Left kidney (tissue), 2 donors: Measurements from ENCODE around the gene STC2. TPM values are rescaled to one million over a fixed set of nuclear protein-coding genes. Genes with fewer than 3 reads are reported as not detected.

Source experiments
- DNase-seq: peaks from one replicate; pipeline ENCODE4 v3.0.0-alpha.2; 2013
- polyA plus RNA-seq: library from polyadenylated mRNA; unstranded; fragments of 120-200 nt; gene quantifications from one replicate; pipeline ENCODE4 v1.2.1, GENCODE V29; 2013; ENCODE audit not compliant: insufficient read length

STC2 gene
- polyA plus RNA-seq, 1 donor: 1.8 TPM

GRCh38 chr5:173329491-173330337, 1.5 kb upstream of the STC2 start:
- no peak for DNase-seq

- DNase-seq: no peak
Observed at GRCh38 chr5:173328844-173329490, 753 bp upstream of the STC2 start.

DNA sequence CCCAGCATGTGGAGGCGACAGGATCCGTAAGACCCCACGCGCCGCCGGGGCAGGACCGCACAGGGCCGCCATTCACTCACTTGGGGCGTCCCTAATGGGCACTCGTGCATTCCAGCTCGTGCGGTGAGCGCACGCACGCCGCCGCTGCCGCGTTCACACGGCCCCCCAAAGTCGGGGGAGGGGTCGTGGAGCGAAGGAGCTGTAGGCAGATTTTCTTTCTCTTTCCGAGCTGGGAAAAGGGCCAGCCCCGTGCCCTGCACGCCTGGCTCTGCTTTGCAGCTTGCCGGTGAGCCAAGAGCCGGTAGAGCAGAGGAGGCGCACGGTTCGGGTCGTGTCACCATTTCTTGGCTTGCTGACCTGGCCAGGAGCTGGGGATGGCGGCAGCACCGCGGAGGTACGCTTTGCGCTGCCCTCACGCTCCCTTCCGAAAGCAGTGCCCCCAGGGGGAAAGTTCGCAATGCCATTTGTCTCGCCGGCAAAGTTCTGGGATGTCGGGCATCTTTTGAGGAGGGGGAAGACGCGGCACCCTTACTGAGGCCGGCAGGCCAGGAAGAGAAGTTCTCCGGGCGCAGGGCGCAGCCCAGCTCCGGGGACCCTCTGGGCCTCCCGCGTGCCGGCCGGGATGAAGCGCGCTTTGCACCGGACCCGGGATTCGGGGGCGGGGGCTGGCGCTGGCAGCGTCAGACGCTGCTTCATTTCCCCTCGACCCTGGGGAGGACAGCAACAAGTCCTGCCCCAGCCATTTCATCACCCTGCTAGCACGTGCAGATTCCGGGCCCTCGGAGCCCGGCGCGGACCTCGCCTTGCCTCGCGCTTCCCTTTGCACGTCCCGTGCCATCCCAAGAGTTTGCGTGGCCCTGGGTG, 898 bp downstream of the STC2 start:
- DNase-seq: no peak

DNA sequence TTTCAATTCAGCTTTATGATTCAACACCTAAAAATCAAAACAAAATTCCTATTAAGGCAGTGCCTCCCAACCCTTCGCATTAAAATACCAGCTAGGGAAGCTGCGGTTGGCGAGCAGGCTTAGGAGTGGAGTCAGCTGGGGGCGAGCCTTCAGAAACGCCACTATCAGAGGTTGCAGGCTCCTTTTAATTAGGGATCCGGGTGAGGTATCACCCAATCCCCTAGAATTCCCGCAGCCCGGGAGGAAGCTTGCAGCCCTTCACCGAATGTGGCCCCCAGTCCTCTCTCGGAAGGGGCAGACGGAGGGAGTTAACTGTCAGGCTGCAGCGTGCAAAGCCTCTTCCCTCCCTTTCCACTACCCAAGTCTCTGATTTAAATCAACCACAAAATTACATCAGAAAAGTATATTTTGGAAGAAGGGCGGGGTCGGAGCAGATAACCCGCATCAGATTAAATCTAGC, 1.7 kb downstream of the STC2 start:
- DNase-seq: no peak

- DNase-seq: no peak
Observed at GRCh38 chr5:173325091-173325698, 3.0 kb downstream of the STC2 start.

GRCh38 chr5:173324115-173325001, 3.9 kb downstream of the STC2 start:
- no peak for DNase-seq

DNA sequence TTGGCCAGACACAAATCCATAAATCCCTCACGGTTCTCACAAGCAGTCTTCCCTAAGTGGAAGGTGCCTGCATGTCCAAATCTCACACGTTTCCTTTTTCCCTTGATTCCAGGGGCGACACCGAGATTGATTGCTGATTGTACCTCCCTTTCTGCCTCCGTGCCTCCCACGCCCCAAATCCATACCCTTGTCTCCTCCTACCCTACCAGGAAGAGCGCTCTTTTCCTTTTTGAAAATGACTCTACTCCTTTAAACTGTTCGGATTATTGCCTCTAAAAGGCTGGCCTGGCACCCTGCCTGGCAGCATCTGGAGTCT, 4.5 kb downstream of the STC2 start:
- no peak for DNase-seq

DNA sequence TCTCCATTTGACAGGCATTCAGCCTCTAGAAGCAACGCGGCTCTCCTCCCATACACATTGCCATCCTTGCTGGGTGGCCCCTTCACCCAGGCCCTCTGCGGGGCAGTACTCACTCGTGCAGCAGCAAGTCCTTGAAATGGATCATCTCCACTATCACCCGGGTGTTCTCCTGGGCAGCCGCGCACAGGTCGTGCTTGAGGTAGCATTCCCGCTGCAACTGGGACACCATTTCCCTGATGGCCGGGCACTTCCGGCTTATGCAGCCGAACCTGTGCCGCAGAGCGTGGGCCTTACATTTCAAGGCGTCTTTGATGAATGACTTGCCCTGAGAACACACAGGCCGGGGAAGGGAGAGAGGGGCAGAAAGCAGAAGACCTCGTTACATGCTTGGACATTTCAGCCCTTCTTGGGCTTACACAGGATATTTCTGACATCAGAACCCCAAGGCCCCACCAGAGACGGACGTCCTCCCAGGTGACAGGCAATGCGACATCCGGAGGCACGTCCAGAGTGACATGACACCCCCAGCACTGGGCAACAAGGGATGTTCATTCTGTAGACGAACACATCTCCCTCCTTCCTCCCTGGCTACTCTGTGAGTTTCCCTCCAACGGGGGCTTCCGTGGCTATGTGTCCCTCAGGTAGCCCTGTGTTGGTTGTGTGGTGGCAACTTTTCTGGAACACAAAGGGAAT, 5.0 kb downstream of the STC2 start:
- no peak for DNase-seq

GRCh38 chr5:173321886-173322285, 6.3 kb downstream of the STC2 start:
- DNase-seq: no peak

GRCh38 chr5:173320259-173320658, 8.0 kb downstream of the STC2 start:
- no peak for DNase-seq

GRCh38 chr5:173319646-173320045, 8.6 kb downstream of the STC2 start:
- no peak for DNase-seq

DNA sequence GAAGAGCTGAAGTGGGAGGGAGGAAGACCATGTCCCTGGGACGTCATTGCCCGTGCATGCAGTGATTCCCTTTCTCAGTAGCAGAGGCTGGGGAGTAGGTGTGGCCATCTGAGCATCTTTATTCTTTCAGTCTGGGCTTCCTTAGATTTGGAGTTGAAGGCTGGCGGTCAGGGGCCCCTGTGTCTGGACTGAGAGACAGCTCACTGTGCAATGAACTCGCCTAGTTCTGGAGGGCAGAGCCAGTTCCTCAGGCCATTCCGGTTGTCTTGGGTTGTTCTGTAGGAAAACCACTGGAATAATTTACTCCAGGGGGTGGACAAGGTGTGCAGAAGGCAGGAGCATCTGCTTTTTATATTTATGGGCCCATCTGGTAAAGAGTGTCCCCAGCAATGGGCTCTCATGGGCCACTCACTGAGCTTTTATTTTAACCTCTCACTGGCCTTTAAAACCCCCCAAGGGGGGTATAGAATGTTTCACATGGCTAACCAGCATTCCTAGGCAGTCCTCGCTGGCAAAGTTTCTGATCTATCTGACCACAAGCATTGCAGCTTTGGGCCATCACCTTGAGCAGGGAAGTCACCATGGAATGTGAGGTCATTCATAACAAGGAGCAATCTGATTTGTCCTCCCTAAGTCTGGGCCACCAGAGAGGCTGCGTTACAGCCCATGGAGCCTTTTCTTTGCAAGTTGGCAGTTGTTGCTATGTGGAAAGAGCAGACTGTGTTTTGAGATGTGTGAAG, 9.2 kb downstream of the STC2 start:
- no peak for DNase-seq

DNA sequence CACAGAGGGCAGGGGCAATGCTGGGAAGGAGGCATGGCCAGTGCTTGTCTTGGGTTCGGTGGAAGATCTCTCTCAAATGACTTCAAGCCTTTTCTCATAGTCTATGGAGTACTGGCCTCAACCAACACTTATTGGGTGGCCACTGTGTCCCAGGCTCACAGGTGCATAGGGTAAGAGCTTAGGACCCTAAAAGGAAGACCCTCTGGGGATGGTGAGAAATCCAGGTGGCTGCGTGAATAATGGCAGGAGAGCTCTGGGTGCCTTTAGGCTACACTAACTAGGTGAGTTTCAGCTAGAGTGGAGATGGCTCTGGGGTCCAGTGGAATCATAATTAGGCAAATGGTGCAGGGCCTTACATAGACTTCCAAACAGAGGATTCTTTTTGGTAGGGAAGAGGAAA, 9.9 kb downstream of the STC2 start:
- DNase-seq: no peak

GRCh38 chr5:173317852-173318251, 10.4 kb downstream of the STC2 start:
- DNase-seq: no peak

DNA sequence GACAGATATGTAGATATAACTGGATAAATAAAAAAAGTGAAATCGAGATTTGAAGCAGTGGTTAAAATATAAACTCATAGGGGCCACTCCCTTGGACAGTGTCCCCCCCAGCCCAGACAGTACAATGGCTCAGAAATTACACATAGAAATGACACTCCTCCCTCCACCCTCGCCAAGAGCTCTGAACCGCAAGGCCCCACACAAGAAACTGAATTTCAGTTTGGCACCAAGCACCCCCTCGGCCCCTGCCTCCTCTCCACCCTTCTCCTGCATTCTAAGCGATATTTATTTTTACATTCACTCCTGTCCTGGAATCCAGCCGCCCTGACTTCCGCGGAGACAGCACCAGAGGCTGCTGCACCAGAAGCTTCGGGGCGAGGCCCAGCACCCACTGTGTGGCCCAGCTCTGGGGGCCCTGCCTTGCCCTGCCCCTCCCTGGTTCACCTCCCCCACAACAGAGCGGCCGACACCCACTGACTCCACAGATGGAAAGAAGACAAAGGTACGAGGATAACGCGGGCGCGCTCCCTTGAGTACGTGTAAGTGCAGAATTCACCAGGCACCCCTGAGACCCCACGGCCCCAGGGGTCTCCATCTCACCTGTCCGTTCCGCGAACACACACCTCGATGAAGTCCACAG, 11.0 kb downstream of the STC2 start:
- DNase-seq: no peak

GRCh38 chr5:173316339-173317020, 11.7 kb downstream of the STC2 start:
- no peak for DNase-seq

GRCh38 chr5:173315495-173316338, 12.5 kb downstream of the STC2 start:
- DNase-seq: no peak
